Fibroblast of skin of scalp (primary cell): ENCODE results near the gene STXBP5.
"Not testable (repeated sequence)": the region's sequence is repeated elsewhere in the genome, so short reads cannot be mapped to it uniquely, and the experiment has no call there.

Experiments used
- DNase-seq: peaks from one replicate; pipeline ENCODE4 v3.0.0-alpha.2; 2013

Gene STXBP5

GRCh38 chr6:147248859-147249258, 44.6 kb downstream of the STXBP5 start:
- no peak for DNase-seq

GRCh38 chr6:147251072-147251471, 46.9 kb downstream of the STXBP5 start:
- no peak for DNase-seq

GRCh38 chr6:147254929-147255473, 50.8 kb downstream of the STXBP5 start:
- DNase-seq: not testable (repeated sequence)

GRCh38 chr6:147255948-147256674, 51.9 kb downstream of the STXBP5 start:
- no peak for DNase-seq

- no peak for DNase-seq
These were observed 53.5 kb downstream of the STXBP5 start for GRCh38 chr6:147257760-147258159.

GRCh38 chr6:147260091-147260490, 55.9 kb downstream of the STXBP5 start:
- DNase-seq: no peak

- no peak for DNase-seq
These were observed 58.7 kb downstream of the STXBP5 start for GRCh38 chr6:147262946-147263345.

- DNase-seq: no peak
These were observed 62.6 kb downstream of the STXBP5 start for GRCh38 chr6:147266821-147267220.

GRCh38 chr6:147267658-147268057, 63.4 kb downstream of the STXBP5 start:
- no peak for DNase-seq

- DNase-seq: peak; percentile 12
These were observed 64.0 kb downstream of the STXBP5 start for GRCh38 chr6:147268254-147268653.

GRCh38 chr6:147274012-147274411, 69.8 kb downstream of the STXBP5 start:
- no peak for DNase-seq

GRCh38 chr6:147274776-147275175, 70.6 kb downstream of the STXBP5 start:
- no peak for DNase-seq

GRCh38 chr6:147278891-147279290, 74.7 kb downstream of the STXBP5 start:
- no peak for DNase-seq

GRCh38 chr6:147279427-147279826, 75.2 kb downstream of the STXBP5 start:
- DNase-seq: peak; percentile 54

GRCh38 chr6:147281895-147282565, 77.8 kb downstream of the STXBP5 start:
- no peak for DNase-seq

GRCh38 chr6:147282566-147282959, 78.3 kb downstream of the STXBP5 start:
- DNase-seq: no peak

GRCh38 chr6:147283460-147283859, 79.2 kb downstream of the STXBP5 start:
- no peak for DNase-seq

- DNase-seq: peak; percentile 44
These were observed 81.1 kb downstream of the STXBP5 start for GRCh38 chr6:147285087-147285855.

- DNase-seq: peak; percentile 48
These were observed 83.7 kb downstream of the STXBP5 start for GRCh38 chr6:147287869-147288271.

- DNase-seq: no peak
These were observed 92.9 kb downstream of the STXBP5 start for GRCh38 chr6:147297124-147297523.

GRCh38 chr6:147297663-147298316, 93.6 kb downstream of the STXBP5 start:
- no peak for DNase-seq

- DNase-seq: no peak
These were observed 94.2 kb downstream of the STXBP5 start for GRCh38 chr6:147298461-147298860.

GRCh38 chr6:147299035-147299434, 94.8 kb downstream of the STXBP5 start:
- DNase-seq: no peak
